Endodermal cell (in vitro differentiated cells): ENCODE data around the gene SENP5. TPM values are rescaled to one million over a fixed set of nuclear protein-coding genes. Genes with fewer than 3 reads are reported as not detected.

Experiments used
- DNase-seq: peaks from one replicate; pipeline ENCODE4 v3.0.0-alpha.2; 2017
- H3K27ac ChIP-seq: 2 replicates; pipeline ENCODE4 v1.5.1; 2013; ENCODE audit warnings: mild to moderate bottlenecking, low read depth, low read length, moderate library complexity
- H3K27me3 ChIP-seq: 2 replicates; pipeline ENCODE4 v1.6.1; 2013; ENCODE audit warnings: mild to moderate bottlenecking, low read length, moderate library complexity; ENCODE audit not compliant: insufficient read depth, control insufficient read depth, poor library complexity, severe bottlenecking
- H3K36me3 ChIP-seq: 2 replicates; pipeline ENCODE4 v1.7.0; 2013; ENCODE audit warnings: mild to moderate bottlenecking, low read length, moderate library complexity; ENCODE audit not compliant: control insufficient read depth, insufficient read depth
- H3K4me1 ChIP-seq: one replicate; pipeline ENCODE4 v1.7.0; 2013; ENCODE audit warnings: low read length; ENCODE audit not compliant: control insufficient read depth, insufficient read depth
- H3K4me3 ChIP-seq: 2 replicates; pipeline ENCODE4 v1.5.1; 2013; ENCODE audit warnings: mild to moderate bottlenecking, low read length, moderate library complexity
- H3K9ac ChIP-seq: 2 replicates; pipeline ENCODE4 v1.6.1; 2013; ENCODE audit warnings: mild to moderate bottlenecking, low read length, moderate library complexity; ENCODE audit not compliant: poor library complexity, severe bottlenecking; ENCODE audit errors: extremely low read depth
- H3K9me3 ChIP-seq: 2 replicates; pipeline ENCODE4 v1.6.1; 2013; ENCODE audit warnings: mild to moderate bottlenecking, low read length, moderate library complexity; ENCODE audit not compliant: control insufficient read depth
- H3K27ac Mint-ChIP-seq: 2 replicates; pipeline ENCODE4 v1.8.0; 2020; ENCODE audit warnings: mixed read lengths
- H3K27me3 Mint-ChIP-seq: 2 replicates; pipeline ENCODE4 v1.8.0; 2021; ENCODE audit warnings: mild to moderate bottlenecking, mixed read lengths; ENCODE audit not compliant: insufficient read depth
- H3K36me3 Mint-ChIP-seq: 2 replicates; pipeline ENCODE4 v1.8.0; 2020; ENCODE audit warnings: low read depth, mixed read lengths
- H3K4me1 Mint-ChIP-seq: 2 replicates; pipeline ENCODE4 v1.8.0; 2020; ENCODE audit warnings: mixed read lengths
- H3K4me3 Mint-ChIP-seq: 2 replicates; pipeline ENCODE4 v1.8.0; 2020; ENCODE audit warnings: mild to moderate bottlenecking, moderate library complexity, mixed read lengths
- H3K9me3 Mint-ChIP-seq: 2 replicates; pipeline ENCODE4 v1.8.0; 2020; ENCODE audit warnings: mild to moderate bottlenecking, mixed read lengths
- WGBS, 2 experiments: methylation state at CpG; one replicate each; pipeline versions ENCODE4 v1.1.5 to v1.1.7; 2013; ENCODE audit warnings: missing lambda C conversion rate in 2 of 2, mixed read lengths in 1 of 2; ENCODE audit not compliant: insufficient coverage in 1 of 2, insufficient read length in 1 of 2; 5-methylcytosine and 5-hydroxymethylcytosine counted together
- total RNA-seq, 2 donors: library from RNA; stranded (reverse); fragmentation: NEBNext Ultra II Directional in 1 of 2; extraction: Animal tissue kit (Norgen Biotek cat#: 25700) in 1 of 2; gene quantifications; 2 replicates in 1 of 2; 3 replicates in 1 of 2; pipeline ENCODE4 v1.2.1, GENCODE V29; 2021
- TF ChIP-seq, protein P1 (sequence below): fragments of 200-600 bp; sonication (generic); conservative IDR thresholded peaks from 2 replicates; pipeline ENCODE4 v1.5.0; 2021; ENCODE audit warnings: antibody characterized with exemption, mild to moderate bottlenecking

SENP5 gene
- total RNA-seq, 2 donors from 2014 or later: 35.2 to 44.3 TPM

- H3K36me3 ChIP-seq: peaks cover 3% of the 10 kb centered on the region
- TF ChIP-seq, protein P1, sequence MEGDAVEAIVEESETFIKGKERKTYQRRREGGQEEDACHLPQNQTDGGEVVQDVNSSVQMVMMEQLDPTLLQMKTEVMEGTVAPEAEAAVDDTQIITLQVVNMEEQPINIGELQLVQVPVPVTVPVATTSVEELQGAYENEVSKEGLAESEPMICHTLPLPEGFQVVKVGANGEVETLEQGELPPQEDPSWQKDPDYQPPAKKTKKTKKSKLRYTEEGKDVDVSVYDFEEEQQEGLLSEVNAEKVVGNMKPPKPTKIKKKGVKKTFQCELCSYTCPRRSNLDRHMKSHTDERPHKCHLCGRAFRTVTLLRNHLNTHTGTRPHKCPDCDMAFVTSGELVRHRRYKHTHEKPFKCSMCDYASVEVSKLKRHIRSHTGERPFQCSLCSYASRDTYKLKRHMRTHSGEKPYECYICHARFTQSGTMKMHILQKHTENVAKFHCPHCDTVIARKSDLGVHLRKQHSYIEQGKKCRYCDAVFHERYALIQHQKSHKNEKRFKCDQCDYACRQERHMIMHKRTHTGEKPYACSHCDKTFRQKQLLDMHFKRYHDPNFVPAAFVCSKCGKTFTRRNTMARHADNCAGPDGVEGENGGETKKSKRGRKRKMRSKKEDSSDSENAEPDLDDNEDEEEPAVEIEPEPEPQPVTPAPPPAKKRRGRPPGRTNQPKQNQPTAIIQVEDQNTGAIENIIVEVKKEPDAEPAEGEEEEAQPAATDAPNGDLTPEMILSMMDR: peak; percentile 56
- no peak overlapping the region for H3K9ac ChIP-seq
- H3K4me3 Mint-ChIP-seq: no peak overlapping the region
- H3K4me1 Mint-ChIP-seq: peaks cover 18% of the 10 kb centered on the region
- peak; percentile 76 for DNase-seq
- H3K36me3 Mint-ChIP-seq: peaks cover 2% of the 10 kb centered on the region
- H3K27ac Mint-ChIP-seq: no peak overlapping the region
- H3K27ac ChIP-seq: no peak overlapping the region
- no peak overlapping the region for H3K4me3 ChIP-seq
- H3K27me3 Mint-ChIP-seq: peaks cover 24% of the 10 kb centered on the region
- peaks cover 28% of the 10 kb centered on the region for H3K27me3 ChIP-seq
- no peaks in the 10 kb centered on the region for H3K9me3 Mint-ChIP-seq
- H3K4me1 ChIP-seq: peaks cover 3% of the 10 kb centered on the region
- 87 to 100% methylated on average over 4 to 10 of the region's 10 CpGs for WGBS, 2 experiments
- H3K9me3 ChIP-seq: no peaks in the 10 kb centered on the region
These were observed 79.6 kb downstream of the SENP5 start for GRCh38 chr3:196947136-196947859.

DNA sequence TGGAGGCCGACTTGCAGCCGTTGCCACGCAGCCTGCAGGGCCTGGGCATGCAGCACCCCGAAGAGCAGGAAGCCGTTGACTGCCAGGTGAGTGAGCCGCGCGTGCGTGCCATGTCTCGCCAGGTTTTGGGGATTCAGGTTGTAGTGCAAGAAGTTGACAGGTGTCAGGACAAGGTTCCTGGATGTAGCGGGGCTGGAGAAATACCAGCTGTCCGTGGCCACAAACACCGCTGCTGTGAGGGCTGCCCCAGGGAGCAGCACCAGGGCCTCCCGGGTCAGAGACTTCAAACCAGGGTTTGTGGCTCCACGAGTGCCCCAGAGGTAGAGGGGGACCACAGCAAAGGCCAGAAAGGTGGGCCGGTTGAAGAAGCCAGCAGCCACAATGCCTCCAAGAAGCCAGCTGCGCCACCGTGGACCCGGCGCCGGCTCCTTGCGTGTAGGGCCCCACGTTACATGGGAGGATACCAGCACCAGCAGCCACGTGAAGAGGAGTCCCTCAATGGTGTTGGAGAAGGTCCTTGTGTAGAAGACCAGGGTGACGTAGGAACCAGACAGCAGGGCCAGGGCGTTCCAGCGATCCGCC lies 80.2 kb downstream of the SENP5 start:
- WGBS, 2 experiments: 90 to 93% methylated on average over 18 to 28 of the region's 28 CpGs
- Mint-ChIP-seq H3K9me3 (no peaks in the 10 kb centered on the region), H3K4me1 (peaks cover 17% of the 10 kb centered on the region), H3K36me3 (peaks cover 2% of the 10 kb centered on the region), H3K27ac (no peak overlapping the region), H3K27me3 (peaks cover 28% of the 10 kb centered on the region), H3K4me3 (no peak overlapping the region)
- Histone ChIP-seq H3K36me3 (peaks cover 3% of the 10 kb centered on the region), H3K9ac (no peak overlapping the region), H3K4me3 (no peak overlapping the region), H3K27ac (no peak overlapping the region), H3K4me1 (peaks cover 3% of the 10 kb centered on the region), H3K27me3 (peaks cover 35% of the 10 kb centered on the region), H3K9me3 (no peaks in the 10 kb centered on the region)
- DNase-seq: no peak
- TF ChIP-seq, protein P1: no peak

DNA sequence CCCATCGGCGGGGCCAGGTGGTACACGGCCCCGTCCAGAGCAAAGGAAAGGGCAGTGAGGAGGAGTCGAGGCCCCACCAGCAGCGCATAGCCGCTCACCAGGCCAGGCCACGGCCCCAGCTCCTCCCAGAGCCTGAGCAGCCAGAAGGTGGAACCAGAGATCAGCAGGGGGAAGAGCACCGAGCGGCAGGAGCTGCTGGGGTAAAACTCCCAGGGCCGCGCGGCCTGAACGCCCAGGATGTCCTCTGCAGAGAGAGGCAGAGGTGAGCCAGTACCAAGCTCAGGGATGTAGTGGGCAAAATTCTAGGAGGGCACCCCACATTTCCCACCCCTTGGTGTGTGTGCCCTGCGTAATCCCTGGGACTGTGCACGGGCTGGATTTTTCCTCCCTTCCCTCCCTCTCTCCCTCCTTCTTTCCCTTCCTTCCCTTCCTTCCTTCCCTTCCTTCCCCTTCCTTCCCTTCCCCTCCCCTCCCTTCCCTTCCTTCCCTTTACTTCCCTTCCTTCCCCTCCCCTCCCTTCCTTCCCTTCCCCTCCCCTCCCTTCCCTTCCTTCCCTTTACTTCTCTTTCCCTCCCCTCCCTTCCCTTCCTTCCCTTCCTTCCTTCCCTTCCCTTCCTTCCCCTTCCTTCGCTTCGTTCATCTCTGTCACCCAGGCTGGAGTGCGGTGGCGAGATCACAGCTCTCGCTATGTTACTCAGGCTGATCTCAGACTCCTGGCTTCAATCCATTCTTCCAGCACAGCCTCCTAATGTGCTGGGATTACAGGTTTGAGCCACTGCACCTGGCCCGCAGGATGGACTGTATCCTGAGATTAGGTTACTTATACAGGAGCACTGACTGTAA lies 80.9 kb downstream of the SENP5 start:
- WGBS, 2 experiments: 75 to 87% methylated on average over 5 to 22 of the region's 22 CpGs
- Histone ChIP-seq H3K4me1 (no peaks in the 10 kb centered on the region), H3K27me3 (peaks cover 42% of the 10 kb centered on the region), H3K9ac (no peak overlapping the region), H3K9me3 (no peaks in the 10 kb centered on the region), H3K36me3 (peaks cover 3% of the 10 kb centered on the region), H3K27ac (no peak overlapping the region), H3K4me3 (no peak overlapping the region)
- TF ChIP-seq, protein P1: peak; percentile 65
- peaks cover 10% of the 10 kb centered on the region for H3K4me1 Mint-ChIP-seq
- peak; percentile 85 for DNase-seq
- peaks cover 35% of the 10 kb centered on the region for H3K27me3 Mint-ChIP-seq
- H3K36me3 Mint-ChIP-seq: peaks cover 2% of the 10 kb centered on the region
- no peak overlapping the region for H3K4me3 Mint-ChIP-seq
- no peaks in the 10 kb centered on the region for H3K9me3 Mint-ChIP-seq
- no peak overlapping the region for H3K27ac Mint-ChIP-seq
